NCI-H2227 (cell line): ENCODE data around the gene TPO.
A peak's percentile ranks its signal among the peaks of the same experiment; 100 is the strongest.
"Not testable (repeated sequence)": the region's sequence is repeated elsewhere in the genome, so short reads cannot be mapped to it uniquely, and the experiment has no call there.

Experiments used
- DNase-seq: peaks from one replicate; lab custom pipeline; 2025; ENCODE audit not compliant: unreplicated experiment; lab: John Stamatoyannopoulos, UW

The TPO gene

DNA sequence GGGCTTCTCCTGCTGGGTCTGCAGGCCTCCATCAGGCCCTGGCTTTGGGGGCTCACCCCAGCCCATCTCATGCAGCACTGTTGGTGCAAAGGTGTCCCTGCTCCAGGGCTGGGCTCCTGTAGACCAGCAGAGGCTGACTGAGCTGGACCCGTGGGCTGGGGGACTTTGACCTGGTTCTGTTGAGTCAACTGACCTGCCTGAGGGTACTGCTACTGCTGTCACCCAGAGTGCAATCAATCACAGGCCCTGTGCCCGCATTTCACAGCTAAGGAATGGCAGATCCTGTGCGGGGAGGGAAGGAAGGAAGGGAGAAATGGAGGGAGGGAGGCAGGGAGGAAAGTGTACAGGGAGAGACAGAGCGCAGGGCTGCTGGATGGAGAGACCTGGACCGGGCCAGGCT lies 136.8 kb downstream of the TPO start:
- no peak for DNase-seq

DNA sequence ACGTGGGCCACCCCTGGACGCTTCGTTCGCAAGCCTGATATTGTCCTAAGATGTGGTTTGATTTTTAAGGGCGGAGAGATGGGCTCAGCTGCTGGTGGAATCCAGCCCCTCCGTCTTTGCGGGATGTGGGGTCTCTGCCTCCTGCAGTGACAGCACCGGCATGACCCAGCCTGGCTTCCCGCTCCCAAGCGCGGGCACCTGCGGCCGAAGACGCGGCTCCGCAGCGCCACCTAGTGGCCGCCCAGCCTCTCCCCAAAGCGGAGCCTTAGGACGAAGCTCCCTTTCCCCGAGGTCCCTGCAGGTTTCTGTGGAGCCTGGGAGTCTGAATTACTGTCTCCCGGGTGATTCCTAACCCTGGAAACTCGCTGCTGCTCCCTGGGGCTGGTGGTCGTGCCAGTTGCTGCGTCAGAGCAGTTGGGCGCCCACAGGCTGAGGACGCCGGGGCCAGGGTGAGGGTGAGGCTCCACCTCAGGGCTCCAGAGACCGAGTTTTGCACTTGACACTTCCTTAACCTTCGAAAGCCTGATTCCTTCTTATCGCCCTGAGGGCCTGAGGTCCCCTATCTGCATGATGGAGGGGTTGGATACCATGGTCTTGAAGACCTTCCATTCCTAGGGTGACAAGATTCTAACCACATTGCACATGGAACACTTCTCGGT lies 137.5 kb downstream of the TPO start:
- peak; percentile 59 for DNase-seq

DNA sequence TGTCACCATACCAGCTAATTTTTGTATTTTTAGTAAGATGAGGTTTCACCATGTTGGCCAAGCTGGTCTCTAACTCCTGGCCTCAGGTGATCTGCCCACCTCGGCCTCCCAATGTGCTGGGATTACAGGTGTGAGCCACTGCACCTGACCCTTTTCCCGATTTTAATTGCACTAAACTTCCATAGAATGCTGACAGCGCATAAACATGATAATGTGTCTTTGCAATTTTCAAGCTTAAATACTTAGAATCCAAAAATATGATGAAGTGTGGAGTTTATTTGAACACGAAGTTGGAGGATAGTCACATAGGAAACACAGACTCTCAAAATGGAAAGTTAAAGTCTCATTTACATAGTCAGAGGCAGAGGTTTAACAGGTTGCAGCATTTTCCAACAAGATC lies 138.6 kb downstream of the TPO start:
- no peak for DNase-seq

DNA sequence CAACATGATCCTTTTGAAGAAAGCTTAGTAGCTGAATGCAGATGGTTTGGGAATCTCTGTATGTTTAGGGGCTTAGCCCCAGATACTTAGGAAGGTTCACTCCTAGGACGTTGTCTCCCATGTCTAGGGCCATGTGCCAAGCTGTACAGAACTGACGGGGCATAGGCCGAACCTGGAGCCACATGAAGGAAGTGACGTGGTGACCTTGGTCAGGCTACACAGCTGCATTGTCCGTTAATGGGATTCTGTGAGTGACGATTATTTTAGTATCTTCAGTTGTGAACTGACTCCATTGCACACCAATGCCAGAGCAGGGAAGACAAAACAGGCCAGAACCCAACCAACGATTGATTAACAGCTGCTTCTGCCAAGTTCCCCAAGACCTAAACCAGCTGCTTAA lies 139.3 kb downstream of the TPO start:
- DNase-seq = no peak

DNA sequence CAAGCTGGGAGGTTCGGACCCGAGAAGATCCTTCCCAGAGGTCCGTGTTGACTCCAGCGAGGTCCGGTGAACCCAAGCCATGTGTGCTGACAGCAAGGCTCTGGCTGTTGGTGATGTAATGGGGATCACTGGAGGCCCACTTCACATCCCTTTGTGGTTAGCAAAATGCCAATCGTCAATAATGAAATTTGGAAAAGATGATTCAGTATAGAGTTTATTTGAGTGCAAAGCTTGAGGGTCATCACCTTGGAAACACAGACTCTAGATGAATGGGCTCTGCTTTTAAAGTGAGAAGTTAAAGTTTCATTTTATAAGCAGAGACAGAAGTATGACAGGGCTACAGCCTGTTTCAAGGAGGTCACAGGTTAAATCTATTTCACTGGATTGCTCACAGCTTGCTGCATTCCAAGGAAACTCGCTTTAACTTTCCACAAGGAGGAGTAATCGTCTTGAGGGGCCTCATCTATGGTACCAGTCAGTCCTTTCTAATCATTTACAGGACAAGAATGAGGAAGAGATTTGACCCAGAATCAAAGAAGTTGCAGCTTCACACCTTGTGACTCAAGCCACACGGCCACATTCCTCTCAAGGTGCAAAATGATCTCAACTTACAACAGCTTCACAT lies 140.5 kb downstream of the TPO start:
- DNase-seq = no peak

DNA sequence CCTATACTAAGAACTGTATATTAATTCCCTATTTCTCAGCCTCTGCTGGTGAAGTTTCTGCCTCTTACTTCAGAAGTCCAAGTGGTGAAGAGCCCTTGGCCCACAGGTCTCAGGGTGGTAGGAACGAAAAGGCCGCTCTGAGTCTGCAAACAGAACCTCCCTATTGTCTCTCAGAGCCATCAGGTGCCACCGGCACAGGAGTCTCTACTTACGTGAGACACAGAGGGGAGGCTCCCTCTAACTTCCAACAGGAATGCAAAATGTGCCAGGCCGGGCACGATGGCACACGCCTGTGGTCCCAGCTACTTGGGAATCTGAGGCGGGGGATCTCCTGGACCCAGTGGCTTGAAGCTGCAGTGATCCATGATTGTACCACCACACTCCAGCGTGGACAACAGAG lies 143.0 kb downstream of the TPO start:
- no peak for DNase-seq

DNA sequence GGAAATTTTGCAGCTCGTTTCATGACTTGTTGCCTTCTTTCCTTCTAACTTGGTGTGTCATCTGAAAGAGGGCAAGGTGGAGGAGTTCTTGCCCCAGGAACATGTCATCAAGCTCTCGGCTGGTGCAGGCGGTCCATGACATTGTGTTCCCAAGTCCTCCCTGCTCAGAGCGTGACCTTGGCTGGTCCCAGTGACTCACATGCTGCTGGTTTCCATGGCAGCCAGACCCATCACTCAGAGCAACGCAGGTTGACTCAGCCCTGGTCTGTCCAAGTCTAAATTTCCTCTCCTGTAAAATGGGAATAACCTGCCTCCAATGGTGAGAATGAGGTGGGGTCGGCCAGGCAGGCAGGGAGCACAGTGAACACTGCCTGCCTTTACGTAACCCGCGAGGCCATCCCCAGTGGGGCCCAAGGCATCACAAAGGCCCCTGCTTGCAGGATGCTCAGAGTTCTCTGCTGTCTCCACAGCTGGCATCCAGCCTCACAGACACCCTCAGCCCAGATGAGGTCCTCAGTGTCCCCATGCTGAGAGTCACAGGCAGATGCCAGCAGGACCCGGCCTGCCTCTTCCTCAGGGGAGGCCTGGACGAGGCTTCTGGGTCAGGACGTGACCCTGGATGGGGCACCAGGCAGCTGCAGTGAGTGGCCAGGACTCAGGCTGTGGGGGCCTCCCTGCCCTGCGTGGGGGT lies 143.7 kb downstream of the TPO start:
- DNase-seq = no peak

DNA sequence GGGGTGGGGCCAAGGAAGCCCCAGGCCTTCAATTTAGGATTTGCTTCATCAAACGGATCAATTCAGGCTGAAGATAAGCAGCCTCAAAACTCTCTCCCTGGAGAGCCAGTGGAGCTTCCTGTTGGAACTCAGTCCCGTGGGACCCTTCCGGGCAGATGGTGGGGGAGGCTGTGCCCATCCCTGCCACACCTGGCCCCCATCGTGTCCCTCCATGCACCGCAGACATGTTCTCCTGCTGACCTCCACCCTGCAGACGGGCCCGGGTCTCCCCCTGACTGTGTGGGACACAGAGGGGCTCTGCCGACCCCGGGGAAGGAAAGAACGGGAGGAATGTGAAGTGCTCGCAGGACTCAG lies 144.2 kb downstream of the TPO start:
- DNase-seq = no peak

DNA sequence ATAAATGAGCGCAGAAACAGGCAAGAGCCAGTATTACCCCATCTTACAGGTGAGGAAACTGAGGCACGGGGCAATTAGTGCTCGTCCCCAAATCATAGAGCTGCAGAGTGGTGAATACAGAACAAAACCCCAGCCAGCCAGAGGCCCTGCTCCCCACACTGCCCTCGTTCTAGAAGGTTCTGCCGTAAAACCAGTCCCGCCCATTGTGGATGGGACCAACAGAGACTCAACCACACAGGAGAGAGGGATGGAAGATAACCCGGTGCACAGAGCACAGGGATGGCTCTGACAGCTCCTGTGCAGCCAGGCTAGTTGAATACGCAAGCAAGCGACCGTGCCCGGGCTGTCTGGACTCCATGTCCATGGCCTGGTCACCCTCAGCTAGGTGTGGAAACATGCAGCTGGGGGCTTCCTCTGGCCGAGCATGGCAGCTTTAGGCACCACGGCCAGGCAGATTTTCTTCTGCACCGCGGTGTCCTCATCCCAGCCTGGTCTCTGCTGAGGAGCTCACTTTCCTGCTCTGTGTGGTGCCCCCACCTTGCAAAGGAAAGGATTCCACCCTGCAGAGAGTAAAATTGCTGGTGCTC lies 146.4 kb downstream of the TPO start:
- DNase-seq = no peak

DNA sequence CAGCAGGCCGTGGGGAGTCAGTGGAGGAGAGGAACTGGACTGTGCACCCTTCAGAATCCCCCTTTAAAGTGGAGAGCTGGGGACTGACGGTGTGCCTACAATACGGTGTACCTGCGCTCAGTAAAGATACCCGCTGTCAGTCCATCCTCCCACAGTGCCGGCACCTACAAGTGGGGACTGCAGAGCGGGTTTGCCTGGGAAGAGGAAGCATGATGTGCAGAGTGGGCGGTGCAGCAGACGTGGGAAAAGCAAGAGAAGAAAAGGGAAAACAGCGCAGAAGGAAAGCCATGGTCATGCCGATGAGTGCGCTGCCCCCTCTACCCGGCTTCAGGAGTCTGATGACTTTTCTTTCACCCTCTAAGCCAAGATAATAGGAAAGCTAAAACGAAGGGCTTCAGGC lies 148.0 kb downstream of the TPO start:
- DNase-seq = no peak

DNA sequence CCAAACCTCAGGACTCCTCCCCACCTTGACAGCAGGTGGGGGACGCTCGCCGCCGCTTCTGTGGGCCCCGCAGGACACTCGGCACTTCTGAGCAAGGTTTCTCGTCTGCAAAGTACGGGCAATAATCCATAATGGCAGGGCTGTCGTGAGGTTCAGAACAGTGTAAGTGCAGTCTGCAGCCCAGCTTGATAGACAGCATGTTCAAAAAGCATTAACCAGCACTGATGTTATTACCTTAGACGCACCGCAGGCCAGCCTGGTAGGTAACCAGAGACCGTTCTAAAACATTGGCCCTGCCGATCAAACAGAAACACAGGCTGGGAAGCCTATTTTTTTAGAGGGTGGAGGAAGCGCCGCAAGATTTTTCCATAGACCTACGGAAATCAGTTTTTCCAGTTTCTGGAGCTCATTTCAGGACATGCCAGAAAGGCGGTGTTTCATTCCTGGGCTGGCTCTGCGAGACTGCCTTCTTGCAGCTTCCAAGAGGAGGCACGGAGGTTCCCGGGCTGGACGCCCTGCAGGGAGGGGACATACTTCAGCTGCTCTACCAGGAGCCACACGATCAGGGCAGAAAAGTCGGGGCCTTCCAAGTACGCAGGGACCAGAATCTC lies 148.7 kb downstream of the TPO start:
- no peak for DNase-seq

DNA sequence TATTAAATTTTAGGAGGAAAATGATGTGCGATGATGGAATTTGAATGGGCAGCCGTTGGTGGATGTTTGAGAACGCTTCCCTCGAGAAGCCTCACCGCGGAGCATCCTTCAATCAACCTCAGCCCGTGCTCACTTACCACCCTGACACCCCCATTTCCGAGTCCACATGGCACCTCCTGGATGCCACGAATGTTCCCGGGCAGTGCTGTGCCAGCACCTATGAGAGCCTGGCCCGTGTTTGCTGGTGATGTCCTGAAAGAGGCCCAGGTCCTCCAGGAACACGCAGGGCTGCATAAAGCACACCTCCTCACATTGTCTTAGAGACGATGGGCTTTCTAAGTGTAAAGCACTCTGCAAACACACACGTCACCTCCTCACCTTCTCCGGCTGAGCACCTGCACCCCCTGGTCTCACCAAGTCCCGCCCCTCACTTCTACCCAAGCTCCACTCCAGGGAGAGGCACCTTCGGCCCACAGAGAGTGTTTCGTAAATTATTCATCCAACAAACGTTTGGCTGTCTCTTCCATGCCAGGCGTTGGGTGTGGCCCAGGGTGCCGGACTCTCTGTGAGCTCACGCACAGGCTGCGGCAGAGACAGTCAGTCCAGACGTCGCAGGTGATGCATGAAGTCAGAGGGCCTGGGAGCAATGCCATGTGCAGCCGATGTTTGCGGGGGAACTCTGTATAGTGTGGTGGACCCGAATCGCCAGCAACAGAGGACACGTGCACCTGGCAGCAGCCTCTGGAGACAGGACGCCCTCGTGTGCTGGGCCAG lies 150.0 kb downstream of the TPO start:
- no peak for DNase-seq

DNA sequence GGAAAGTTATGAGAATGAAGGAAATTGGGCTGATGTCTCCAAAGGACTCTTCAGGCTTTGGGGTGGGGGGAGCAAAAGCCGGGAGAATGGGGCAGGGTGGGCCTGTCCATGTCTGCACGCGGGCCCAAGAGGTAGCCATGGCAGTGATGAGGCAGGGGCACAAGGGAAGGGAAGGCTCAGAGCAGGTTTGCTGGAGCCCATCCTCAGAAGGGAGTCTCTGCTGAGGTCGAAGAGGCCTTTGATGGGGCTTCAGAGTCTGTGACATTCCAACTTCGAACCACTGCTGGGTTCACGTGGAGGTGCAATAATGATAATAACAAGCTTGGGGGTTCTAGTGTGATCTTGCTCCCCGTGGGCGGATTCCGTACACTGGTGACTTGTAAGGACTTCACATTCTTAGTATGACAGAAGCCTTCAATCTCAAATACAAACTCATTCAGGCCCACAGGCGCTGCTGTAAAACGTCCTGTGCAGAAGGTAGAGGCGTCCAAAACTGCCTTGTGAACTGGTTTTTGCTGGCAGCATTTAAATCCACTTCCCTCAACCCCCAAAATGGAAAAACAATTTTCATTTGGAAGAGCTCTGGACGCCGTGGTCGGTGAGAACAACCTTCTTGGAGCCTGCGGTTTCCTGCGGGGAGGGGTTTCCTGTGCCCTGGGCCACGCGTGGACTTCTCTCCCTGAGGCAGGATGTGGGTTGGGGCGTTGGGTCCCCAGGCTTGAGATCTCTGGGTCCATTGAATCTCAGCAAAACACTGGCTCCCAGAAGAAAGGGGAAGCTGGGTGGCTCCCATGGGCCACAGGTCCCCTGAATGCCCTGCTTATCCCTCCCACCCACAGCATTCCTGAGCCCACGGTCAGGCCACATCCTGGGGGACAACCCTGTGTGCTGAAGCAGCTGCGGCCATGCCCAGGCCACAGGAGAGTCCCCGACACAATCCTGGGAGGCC lies 151.0 kb downstream of the TPO start:
- no peak for DNase-seq

DNA sequence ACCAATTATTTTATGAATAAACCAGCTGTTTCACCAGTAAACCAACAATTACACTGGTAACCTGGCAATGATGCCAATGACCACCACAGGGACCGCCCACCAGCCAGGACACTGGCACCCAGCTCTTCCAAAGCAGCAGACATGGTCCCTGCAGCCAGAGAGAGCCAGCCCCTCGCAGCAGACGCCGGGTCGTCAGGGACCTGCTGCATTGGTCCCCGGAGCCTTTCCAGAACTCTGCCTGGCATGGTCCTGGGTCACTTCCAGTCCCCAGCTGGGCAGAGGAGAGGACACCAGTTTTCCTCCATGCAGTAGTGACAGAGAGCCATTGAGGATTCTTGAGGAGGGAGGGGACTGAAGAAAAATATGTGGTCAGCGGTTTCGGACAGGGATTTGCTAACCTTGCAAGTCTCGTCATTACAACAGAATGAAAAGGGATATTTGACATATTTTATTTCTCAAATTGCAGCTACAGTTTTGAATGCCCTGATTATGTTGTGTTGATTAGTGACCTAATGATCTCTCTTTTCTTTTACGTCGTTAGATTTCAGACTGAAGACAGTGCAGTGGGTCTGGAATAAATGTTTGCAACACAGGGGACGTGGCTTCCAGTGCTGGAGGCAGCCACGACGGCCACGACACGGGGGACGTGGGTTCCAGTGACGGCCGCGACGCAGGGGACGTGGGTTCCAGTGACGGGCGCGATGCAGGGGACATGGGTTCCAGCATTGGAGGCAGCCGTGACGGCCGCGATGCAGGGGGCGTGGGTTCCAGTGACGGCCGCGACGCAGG lies 154.5 kb downstream of the TPO start:
- no peak for DNase-seq

DNA sequence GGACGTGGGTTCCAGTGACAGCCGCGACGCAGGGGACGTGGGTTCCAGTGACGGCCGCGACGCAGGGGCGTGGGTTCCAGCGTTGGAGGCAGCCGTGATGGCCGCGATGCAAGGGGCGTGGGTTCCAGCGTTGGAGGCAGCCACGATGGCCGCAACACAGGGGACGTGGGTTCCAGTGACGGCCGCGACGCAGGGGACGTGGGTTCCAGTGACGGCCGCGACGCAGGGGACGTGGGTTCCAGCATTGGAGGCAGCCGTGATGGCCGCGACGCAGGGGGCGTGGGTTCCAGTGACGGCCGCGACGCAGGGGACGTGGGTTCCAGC lies 155.0 kb downstream of the TPO start:
- not testable (repeated sequence) for DNase-seq

DNA sequence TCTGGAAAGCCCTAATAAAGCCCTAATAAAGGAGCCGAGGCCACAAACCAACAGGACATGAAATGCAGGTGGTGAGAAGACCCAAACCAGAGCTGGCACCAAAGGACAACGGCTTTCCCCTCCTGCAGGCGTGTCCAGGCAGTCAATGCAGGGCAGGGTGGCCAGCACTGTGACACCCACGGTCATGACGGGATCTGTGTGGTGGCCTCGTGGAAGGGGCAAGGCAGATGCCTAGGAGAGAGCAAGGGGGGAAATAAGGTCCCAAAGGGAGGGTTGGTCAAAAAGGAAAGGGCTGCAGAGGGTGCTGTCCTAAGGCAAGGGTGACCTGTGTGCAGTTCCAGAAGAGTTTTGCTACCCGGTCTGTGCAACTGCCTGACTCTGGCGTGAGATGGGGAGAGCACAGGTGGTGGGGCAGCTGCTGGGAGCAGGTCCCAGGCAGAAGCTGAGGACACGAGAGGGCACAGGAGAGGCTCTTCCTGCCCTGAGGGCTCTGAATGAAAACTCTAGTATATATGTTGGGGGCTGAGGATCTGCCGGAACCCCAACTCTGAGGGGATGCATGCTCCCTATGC lies 156.7 kb downstream of the TPO start:
- no peak for DNase-seq

DNA sequence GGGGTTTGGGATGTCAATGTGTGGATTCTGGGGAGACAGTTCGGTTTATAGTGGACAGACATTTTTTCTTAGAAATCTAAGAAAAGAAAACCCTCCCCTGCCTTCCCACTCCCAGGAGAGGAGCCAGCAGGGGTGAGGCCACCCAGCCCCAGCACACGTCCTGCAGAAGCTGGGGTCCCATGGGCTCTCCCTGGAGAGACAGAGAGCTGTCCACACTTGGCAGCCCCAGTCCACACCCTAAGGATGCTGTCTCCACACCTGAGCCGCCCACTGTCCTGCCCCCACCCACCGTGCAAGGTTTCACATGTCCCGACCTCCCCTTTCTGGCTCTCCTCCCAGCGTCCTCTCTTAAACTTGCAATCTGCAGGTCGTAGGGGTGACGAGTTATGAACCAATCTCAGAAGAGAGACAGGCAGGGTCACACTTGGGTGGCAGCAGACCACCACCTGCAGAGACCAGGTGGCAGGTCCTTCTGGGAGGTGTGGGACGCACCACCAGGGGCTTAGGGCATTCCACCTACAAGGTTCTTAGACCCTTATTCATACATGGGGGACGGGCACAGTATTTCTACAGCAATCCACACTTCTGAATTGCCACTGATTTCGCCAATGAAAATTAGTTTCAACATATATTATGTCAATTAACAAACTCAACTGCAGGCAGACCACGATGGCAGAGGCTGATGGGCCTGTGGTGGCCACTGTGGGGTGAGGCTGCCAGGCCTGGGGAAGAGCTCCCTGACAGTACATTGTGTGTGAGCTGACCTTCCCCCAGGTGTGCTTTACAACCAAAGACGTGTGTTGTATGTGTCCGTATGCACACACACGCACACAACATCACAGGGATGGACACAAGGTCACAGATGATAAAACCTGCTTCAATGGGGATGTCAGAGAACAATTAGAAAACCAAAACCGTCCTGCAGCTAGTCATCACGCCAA lies 158.5 kb downstream of the TPO start:
- no peak for DNase-seq

DNA sequence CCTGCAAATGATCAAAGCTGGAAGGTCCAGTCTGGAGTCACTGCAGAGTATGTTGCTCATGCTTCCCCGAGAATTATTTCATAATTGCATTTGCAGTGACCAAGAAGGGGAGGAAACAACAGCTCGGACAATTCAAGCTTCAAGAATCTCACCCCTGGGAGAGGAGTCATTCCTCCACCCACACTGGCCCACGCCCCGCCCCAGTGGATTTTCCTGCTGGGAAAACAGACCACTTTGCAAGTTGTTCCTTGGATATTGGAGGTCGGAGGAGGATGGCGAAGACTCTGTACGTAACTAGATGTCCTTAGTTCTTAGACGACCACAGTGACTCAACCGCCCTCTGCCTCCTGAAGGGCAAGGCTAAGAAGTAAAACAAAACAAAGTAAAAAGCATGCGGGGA lies 159.4 kb downstream of the TPO start:
- no peak for DNase-seq
